H1 (cell line): ENCODE results near the gene ELMO1.

Source experiments
- BACH1 ChIP-seq: IDR thresholded peaks from 2 replicates; pipeline ENCODE4 v1.6.1; 2012; ENCODE audit warnings: low read length, improper control_type of control experiment
- EP300 ChIP-seq, 2 experiments: IDR thresholded peaks; 1 replicate in 1 of 2; 2 replicates in 1 of 2; pipeline ENCODE4 v1.6.1; 2011 to 2012; ENCODE audit warnings: low read depth in 2 of 2, low read length in 2 of 2, mild to moderate bottlenecking in 2 of 2, borderline replicate concordance in 1 of 2, inconsistent platforms in 1 of 2, moderate library complexity in 1 of 2
- EZH2 ChIP-seq: fragments of 200-600 bp; sonication (generic); IDR thresholded peaks from 2 replicates; pipeline ENCODE4 v1.7.1; 2012; ENCODE audit warnings: low read depth, mild to moderate bottlenecking, moderate library complexity, low read length, inconsistent platforms; ENCODE audit not compliant: severe bottlenecking
- MAX ChIP-seq: IDR thresholded peaks from 2 replicates; pipeline ENCODE4 v1.6.1; 2012; ENCODE audit warnings: inconsistent platforms
- POLR2A ChIP-seq, 2 experiments: IDR thresholded peaks; 1 replicate in 1 of 2; 2 replicates in 1 of 2; pipeline ENCODE4 v1.6.1; 2011; ENCODE audit warnings: low read depth in 2 of 2, low read length in 2 of 2, mild to moderate bottlenecking in 2 of 2; ENCODE audit errors: control extremely low read depth in 1 of 2
- RAD21 ChIP-seq, 2 experiments: IDR thresholded peaks in 1 of 2; conservative IDR thresholded peaks in 1 of 2; 2 replicates each; pipeline ENCODE4 v1.6.1; 2011; ENCODE audit warnings: low read depth in 2 of 2, low read length in 2 of 2, improper control_type of control experiment in 1 of 2, inconsistent platforms in 1 of 2, mild to moderate bottlenecking in 1 of 2, moderate library complexity in 1 of 2
- SIN3A ChIP-seq, 2 experiments: IDR thresholded peaks in 1 of 2; conservative IDR thresholded peaks in 1 of 2; 2 replicates each; pipeline ENCODE4 v1.6.1; 2011 to 2012; ENCODE audit warnings: low read length in 2 of 2, improper control_type of control experiment in 1 of 2, low read depth in 1 of 2, mild to moderate bottlenecking in 1 of 2
- SRF ChIP-seq: IDR thresholded peaks from 2 replicates; pipeline ENCODE4 v1.6.1; 2011; ENCODE audit warnings: mild to moderate bottlenecking, low read depth, low read length, moderate library complexity
- TAF1 ChIP-seq: IDR thresholded peaks from 2 replicates; pipeline ENCODE4 v1.6.1; 2011; ENCODE audit warnings: mild to moderate bottlenecking, low read depth, low read length
- TF ChIP-seq, protein P1 (sequence below), 3 experiments: IDR thresholded peaks; 1 replicate in 2 of 3; 2 replicates in 1 of 3; pipeline versions ENCODE4 v1.5.1 to v1.6.1; 2011; ENCODE audit warnings: low read length in 3 of 3, mild to moderate bottlenecking in 3 of 3, inconsistent platforms in 2 of 3, low read depth in 1 of 3, moderate library complexity in 1 of 3; ENCODE audit not compliant: insufficient read depth in 1 of 3; ENCODE audit errors: control extremely low read depth in 1 of 3

DNA sequence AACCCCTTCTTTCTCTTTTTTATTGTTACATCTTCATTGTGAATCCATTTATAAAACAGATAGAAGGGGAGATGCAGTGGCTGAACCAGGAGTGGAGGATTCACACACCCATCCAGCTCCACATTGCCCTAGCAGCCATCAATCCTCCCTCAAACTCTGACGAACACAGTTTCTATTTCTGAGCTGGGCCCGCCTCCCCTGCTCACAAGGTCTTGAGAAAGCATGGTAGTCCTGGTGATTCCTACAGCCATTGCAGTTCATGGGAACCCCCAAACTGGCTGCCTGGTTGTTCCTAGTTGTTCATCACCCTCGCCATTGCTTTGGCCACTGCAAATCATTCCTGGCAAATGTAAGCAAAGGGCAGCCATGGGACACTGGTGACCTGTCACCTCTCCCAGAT is 465.9 kb downstream of the ELMO1 start:
- no peak for TF ChIP-seq TAF1
- TF ChIP-seq EZH2: no peak
- TF ChIP-seq SRF: no peak
- no peak for TF ChIP-seq EP300 (IDR thresholded peaks at IDR 0.05; ENCODE audit: borderline replicate concordance in 1 of 2, low read depth in 2 of 2, low read length in 2 of 2)
- no peak for TF ChIP-seq MAX
- no peak for TF ChIP-seq BACH1
- no peak for TF ChIP-seq POLR2A (IDR thresholded peaks at IDR 0.05; ENCODE audit: control extremely low read depth in 1 of 2, low read depth in 2 of 2, low read length in 2 of 2)
- no peak for TF ChIP-seq RAD21 (IDR thresholded peaks at IDR 0.05 in 1 of 2, conservative IDR thresholded peaks at IDR 0.05 in 1 of 2; ENCODE audit: low read depth in 2 of 2, low read length in 2 of 2)
- no peak for TF ChIP-seq SIN3A (conservative IDR thresholded peaks at IDR 0.05 in 1 of 2, IDR thresholded peaks at IDR 0.05 in 1 of 2; ENCODE audit: low read depth in 1 of 2, low read length in 2 of 2)
- TF ChIP-seq, protein P1, sequence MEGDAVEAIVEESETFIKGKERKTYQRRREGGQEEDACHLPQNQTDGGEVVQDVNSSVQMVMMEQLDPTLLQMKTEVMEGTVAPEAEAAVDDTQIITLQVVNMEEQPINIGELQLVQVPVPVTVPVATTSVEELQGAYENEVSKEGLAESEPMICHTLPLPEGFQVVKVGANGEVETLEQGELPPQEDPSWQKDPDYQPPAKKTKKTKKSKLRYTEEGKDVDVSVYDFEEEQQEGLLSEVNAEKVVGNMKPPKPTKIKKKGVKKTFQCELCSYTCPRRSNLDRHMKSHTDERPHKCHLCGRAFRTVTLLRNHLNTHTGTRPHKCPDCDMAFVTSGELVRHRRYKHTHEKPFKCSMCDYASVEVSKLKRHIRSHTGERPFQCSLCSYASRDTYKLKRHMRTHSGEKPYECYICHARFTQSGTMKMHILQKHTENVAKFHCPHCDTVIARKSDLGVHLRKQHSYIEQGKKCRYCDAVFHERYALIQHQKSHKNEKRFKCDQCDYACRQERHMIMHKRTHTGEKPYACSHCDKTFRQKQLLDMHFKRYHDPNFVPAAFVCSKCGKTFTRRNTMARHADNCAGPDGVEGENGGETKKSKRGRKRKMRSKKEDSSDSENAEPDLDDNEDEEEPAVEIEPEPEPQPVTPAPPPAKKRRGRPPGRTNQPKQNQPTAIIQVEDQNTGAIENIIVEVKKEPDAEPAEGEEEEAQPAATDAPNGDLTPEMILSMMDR (IDR thresholded peaks at IDR 0.05; ENCODE audit: control extremely low read depth in 1 of 3, insufficient read depth in 1 of 3, low read depth in 1 of 3, low read length in 3 of 3): no peak
